H54 (cell line): ENCODE results near the gene GRK5.

ENCODE experiments used
- DNase-seq: peaks from one replicate; pipeline ENCODE4 v3.0.0; 2011; ENCODE audit warnings: low spot score, mixed read lengths; ENCODE audit not compliant: insufficient read length
- FAIRE-seq: peaks from 3 replicates; lab custom pipeline; 2011; peaks lifted over from hg19 to GRCh38; lab: Jason Lieb, UNC
- POLR2A ChIP-seq: IDR thresholded peaks from 2 replicates; pipeline ENCODE4 v1.6.1; 2011; ENCODE audit warnings: low read depth, mild to moderate bottlenecking, low read length

GRK5 gene

DNA sequence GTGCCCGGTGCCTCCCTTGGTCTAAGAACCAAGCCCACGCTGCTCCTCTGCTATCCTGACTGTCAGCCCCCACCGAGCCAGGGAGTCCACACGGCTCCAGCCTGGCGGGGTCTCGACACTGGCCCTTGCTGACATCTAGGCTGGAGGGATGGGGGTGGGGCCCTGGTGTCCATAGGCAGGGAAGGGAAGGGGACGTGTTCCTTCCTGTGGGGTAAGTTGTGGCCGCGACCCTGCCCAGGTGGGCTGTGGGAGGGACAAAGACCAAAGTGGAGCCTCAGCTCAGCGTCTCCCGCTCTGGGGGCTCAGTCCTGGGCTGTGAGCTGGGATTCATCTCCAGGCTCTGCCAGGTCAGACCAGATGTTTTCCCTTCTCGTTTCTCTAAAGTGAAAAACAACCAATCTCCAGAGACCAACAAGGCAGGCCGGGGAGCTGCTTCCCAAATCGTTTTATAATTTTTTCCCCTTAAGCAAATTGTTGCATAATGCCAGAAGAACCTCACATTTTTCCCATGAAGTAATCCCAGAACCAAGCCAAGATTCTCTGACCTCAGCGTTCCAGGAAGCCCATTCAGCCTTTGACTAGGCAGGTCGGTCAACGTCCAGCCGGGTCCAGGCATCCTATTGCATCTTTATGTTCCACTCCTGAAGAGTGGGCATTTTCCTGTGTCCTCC is 233.9 kb downstream of the GRK5 start:
- no peak for TF ChIP-seq POLR2A
- DNase-seq (no peak), FAIRE-seq (no peak)

DNA sequence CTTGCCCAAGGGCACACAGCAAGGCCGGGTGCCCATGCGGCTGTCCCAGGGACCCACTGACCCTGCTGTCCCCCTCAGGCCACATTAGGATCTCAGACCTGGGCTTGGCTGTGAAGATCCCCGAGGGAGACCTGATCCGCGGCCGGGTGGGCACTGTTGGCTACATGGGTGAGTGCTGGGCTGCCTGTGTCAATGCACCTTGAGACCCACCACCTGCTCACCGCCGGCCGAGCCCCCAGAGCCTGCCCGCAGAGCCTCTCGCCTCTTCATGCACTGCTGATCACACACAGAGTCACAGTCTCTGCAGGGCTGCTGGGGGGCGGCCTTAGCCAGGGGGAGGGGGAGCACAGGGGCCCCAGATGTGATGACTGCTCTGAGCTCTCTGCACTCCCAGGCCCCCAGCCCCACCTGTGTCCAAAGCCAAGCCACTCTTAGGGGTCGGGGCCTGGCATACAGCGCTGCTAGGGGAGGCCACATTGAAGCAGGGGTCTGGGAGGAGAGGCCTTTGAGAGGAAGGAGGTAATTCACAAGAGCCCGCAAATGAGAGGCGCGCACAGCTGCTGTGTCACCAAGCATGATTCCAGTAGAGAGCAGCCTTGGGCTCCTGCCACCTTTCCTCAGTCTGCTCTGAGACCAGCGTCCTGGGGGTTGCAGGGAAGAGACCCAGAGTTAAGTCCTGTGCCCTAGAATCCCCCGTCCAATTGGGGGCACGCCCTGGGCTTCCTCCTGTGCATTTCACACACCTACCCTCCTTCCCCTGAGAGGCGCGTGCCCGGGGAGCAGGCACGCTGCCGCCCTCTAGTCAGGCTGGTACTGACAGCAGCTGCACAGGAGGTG is 234.8 kb downstream of the GRK5 start:
- FAIRE-seq, result no peak
- no peak for TF ChIP-seq POLR2A
- DNase-seq, result no peak

DNA sequence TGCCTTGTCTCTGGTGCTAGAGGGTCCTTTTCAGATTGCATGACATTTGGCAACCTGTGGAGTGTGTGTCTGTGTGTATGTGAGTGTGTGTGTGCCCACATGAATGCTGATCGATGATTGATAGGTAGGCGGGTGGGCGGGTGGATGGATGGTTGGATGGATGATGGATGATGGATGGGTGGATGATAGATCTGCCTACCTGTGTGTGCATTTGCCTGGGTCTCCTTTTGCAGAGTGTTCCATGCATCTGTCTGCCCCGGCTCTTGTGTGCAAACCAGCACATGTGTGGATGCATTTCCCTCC is 235.3 kb downstream of the GRK5 start:
- no peak for DNase-seq
- TF ChIP-seq POLR2A, result no peak
- FAIRE-seq, result no peak

DNA sequence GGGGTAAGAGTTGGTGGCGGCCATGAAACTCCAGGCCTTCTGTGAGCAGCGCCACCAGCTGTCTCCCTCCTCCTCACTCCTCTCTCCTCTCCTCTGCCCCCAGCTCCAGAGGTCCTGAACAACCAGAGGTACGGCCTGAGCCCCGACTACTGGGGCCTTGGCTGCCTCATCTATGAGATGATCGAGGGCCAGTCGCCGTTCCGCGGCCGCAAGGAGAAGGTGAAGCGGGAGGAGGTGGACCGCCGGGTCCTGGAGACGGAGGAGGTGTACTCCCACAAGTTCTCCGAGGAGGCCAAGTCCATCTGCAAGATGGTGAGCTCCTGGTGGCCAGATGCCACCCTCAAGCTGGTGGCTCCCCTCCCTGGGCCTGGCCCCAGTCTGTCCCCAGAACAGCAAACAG is 236.1 kb downstream of the GRK5 start:
- FAIRE-seq (no peak), DNase-seq (no peak)
- TF ChIP-seq POLR2A, result no peak

DNA sequence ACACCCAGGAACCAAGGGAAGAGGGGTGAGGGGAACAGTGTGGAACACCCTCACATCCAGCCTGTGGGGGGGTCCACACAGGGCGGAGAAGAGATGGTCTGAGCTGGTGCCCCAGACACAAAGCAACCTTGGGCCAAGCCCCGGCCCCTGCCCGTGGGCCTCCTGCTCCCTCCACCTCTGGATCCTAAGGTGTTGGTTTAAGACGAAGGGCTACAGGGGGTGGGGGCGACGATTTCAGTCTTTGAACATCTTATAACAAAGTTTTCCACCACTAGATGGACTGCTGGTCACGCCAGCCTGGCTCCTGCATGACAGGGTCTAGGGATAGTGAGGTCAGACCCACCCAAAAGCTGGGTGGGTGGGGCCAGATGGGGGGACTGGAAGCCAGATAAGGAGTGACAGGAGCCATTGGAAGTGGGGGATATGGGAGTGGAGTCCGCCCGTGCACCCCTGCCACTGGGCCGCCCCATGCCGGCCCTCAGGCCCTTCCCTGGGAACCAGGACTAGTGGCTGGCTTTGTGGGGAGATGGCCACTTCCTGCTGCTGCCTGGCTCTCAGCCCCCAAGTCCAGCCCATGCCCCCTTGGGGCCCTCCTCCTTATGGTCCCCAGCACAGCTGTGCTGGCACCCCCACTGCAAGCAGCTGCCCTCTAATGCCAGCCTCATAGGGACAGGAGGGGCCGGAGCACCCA is 236.7 kb downstream of the GRK5 start:
- TF ChIP-seq POLR2A, result no peak
- DNase-seq, result no peak
- FAIRE-seq, result no peak

DNA sequence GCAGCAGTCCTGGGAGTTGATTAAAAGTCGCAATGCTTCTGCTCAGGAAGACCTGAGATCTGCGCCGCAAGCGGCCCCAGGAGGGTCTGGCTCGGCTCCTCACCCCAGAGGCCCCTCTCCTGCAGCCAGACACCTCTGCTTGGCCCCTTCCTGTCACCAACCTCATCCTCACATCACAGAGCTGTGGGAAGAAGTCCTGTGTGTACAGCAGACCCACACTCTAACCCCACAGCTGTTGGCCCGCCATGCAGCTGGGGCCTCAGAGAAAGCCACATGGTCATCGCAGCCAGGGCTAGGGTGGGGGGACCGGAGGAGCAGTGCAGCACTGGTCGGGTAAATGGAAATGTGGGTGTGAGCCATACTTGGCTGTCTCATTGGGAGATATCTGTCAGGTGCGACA is 237.5 kb downstream of the GRK5 start:
- TF ChIP-seq POLR2A, result no peak
- DNase-seq, result no peak
- no peak for FAIRE-seq

DNA sequence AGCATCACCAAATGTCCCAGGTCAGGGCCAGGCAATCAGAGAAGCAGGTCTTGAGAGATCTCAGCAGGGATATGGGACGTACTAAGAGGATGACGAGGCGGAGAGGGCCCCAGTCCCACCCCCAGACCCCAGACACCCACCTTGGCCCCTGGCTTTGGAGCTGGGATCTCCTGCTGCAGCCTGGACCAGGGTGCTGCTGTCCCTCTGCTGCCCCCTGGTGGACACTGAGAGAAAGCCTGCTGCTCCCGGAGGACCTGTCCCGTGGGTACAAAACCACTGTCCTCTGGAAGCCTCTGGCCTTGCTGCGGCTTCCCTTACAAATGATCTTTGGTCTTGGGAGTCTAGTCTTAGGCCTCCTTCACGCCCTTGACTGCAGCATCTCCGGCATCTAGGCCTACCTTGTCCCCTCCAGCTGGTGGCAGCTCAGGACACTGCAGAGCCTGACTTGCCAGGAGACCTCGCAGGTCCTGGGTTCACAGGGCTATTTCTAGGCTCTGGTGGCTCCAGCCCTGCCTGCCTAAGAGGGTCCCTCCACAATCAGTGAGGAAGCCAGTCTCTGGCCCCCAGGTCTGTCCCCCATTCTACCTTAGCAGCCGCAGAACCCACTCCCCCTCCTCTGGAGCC is 238.1 kb downstream of the GRK5 start:
- TF ChIP-seq POLR2A, result no peak
- peak; percentile 90 for DNase-seq
- no peak for FAIRE-seq

DNA sequence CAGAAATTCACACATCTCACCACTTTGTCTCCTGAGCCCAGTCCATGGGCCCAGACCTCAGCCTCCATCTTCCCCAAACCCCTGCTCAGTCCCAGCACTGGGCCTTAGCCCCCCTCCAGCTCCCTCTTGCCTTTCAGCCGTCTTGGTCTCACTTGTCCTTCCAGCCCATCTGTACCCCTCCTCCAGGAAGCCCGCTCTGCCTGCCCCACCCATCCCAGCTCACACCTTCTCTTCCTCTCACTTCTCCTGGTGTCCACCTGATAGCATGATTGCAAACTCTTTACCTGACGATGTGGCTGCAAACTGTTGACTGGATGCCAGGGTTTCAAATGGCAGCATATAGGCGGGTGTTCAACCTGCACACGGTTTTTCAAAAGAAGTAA is 238.6 kb downstream of the GRK5 start:
- no peak for TF ChIP-seq POLR2A
- FAIRE-seq, result no peak
- no peak for DNase-seq

DNA sequence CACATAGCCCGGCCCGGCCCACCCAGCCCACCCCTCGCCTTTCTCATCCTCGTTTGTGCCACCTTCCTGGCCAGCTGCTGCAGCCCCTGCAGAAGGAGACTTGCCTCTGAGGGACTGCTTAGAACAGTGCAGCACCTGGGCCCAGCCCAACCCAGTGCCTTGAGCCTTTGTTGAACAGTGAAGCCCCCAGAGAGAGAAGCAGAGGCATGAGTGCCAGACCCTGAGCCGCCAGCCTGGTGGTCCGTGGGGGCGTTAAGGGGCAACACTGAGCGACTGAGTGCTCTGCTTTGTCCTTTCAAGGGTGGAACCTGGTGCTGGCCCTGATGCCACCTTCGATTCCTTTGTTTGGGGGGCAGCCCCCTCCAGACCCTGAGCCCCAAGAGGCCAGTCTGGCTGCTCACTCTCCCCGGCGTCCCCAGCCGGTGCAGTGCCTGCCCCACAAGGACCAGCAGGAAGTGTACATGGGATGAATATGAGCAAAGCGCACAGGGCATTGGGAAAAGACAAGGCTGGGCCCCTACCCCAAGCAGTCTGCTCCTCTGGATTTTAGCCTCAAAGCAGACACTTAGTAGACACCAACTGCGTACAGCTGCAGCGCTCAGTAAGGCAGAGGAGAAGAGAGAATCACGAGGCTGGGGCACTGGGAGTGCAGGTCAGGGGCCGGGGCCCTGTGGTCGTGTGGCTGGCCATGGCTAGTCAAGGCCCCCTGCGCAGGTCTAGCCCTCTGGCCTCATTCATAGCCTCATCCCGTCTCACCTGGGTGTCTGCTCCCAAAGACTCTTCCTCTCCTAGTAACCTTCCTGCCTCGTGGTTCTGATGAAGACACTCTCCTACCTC is 239.3 kb downstream of the GRK5 start:
- no peak for TF ChIP-seq POLR2A
- FAIRE-seq (no peak), DNase-seq (no peak)

DNA sequence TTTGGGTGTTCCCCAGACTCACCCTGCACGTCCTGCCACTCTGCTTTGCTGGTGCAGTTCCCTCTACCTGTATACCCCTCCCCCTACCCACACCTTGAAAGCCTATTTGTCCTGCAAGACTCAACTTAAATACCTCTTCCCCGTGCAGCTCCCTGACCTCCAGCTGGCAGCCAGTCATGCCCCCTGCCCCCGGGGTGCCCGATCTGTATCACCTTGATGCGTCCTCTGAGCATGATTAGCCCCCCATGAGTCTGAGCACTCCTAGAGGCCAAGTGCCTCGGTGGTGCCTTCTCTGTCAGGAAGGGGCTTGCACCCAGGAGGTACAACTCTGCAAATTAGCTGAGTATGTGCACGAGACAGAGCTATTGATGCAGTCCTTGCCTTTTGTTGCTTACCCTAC is 240.1 kb downstream of the GRK5 start:
- FAIRE-seq (no peak), DNase-seq (no peak)
- no peak for TF ChIP-seq POLR2A

DNA sequence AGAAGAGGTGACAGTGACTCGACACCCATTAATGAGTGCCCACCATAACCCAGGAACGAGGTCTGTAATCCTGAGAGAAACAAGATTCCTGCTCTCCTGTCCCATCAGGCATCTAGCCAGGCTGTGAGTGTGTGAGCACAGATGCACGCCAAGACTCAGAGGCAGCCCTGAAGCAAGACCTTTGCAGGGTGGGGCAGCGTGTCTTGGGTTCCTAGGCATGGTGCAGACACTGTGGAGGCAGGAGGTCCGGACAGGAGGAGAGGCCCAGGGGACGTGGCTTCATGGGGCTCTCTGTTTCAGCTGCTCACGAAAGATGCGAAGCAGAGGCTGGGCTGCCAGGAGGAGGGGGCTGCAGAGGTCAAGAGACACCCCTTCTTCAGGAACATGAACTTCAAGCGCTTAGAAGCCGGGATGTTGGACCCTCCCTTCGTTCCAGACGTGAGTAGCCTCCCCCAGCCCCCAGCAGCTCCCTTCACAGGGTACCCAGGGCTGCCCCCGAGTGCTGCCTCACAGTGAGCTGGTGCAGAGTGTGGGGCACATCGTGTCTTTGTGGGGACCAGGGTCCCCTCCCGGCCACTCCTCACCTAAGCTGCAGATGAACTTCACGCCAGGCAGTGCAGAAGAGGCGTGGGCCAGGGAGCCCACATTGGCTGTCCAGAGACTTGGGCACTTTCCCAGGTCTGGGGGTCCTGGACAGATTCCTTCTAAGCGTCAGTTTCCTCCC is 240.6 kb downstream of the GRK5 start:
- no peak for FAIRE-seq
- no peak for TF ChIP-seq POLR2A
- no peak for DNase-seq

DNA sequence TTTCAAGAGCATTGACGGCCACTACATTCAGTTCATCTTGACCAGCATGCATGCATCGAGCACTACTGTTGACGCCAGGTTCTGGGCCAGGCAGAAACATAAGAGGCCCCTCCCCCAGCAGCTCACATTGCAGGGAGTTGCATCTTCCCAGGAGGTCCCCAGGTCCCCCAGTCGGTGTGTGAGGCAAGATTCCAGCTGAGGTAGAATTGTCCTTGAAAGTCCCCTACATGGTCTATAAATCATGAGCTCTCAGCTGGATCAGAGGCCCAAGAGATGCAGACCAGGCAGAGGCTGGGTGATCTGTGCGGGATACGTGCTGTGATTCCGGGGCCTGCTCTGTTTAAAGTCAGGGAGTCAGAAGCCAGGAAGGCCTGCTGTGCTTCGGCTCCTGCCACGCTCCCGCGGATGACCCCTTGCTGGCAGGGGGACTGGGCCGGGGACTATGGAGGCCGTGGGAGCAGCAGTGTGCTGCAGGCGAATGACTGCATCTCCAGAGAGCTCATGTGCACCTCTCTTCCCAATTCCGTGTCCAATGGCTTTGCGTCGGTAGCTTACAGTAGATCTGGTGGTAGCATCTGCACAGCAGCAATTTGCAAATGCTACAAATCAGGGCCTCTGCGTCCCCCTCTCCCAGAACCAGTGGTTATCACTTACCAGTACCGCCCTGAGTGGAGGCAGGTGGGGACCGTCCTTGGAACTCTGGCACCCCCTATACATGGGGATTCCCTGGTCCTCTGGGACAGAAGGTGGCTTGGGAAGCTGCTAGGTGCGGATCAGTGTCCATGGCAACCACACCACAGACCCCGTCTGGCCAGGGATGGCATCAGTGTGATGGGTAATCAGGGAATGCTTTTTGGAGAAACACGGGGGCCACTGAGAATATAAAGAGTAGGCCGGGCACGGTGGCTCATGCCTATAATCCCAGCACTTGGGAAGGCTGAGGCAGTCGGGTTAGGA is 241.5 kb downstream of the GRK5 start:
- FAIRE-seq (no peak), DNase-seq (no peak)
- TF ChIP-seq POLR2A, result no peak
